Measurements from ENCODE around the gene TBL1XR1.
"Not testable (repeated sequence)": the region's sequence is repeated elsewhere in the genome, so short reads cannot be mapped to it uniquely, and the experiment has no call there.

- TF ChIP-seq ZFP82 (CRISPR knock-in tag; IDR thresholded peaks at IDR 0.05; ENCODE audit: borderline replicate concordance); SIX1 (CRISPR knock-in tag; IDR thresholded peaks at IDR 0.05; ENCODE audit: borderline replicate concordance); BRCA1 (CRISPR knock-in tag; IDR thresholded peaks at IDR 0.05); TFDP2 (CRISPR knock-in tag; IDR thresholded peaks at IDR 0.05); ARID2 (CRISPR knock-in tag; IDR thresholded peaks at IDR 0.05; ENCODE audit: borderline replicate concordance); ZNF619 (CRISPR knock-in tag; IDR thresholded peaks at IDR 0.05); ZNF841 (CRISPR knock-in tag; IDR thresholded peaks at IDR 0.05; ENCODE audit: borderline replicate concordance); JUN (CRISPR knock-in tag; IDR thresholded peaks at IDR 0.05); MAFG (CRISPR knock-in tag; IDR thresholded peaks at IDR 0.05); HDAC1 (CRISPR knock-in tag; IDR thresholded peaks at IDR 0.05); ZNF10 (CRISPR knock-in tag; IDR thresholded peaks at IDR 0.05; ENCODE audit: borderline replicate concordance, low read depth); POLR2AphosphoS5 (IDR thresholded peaks at IDR 0.05; ENCODE audit: low read depth, low read length); TEAD2 (CRISPR knock-in tag; IDR thresholded peaks at IDR 0.05); CTCF (CRISPR knock-in tag; IDR thresholded peaks at IDR 0.05): not testable (repeated sequence)
These were observed 12.7 kb downstream of the TBL1XR1 start for GRCh38 chr3:177184602-177185001.
